ENCODE results near the gene NRXN2. TPM values are rescaled to one million over a fixed set of nuclear protein-coding genes. Genes with fewer than 3 reads are reported as not detected.

The NRXN2 gene
- total and polyA plus RNA-seq, 2 of the 13 experiments (the other 11 are each of a cell fraction or from before 2014, with no cell fraction given), result not detected

DNA sequence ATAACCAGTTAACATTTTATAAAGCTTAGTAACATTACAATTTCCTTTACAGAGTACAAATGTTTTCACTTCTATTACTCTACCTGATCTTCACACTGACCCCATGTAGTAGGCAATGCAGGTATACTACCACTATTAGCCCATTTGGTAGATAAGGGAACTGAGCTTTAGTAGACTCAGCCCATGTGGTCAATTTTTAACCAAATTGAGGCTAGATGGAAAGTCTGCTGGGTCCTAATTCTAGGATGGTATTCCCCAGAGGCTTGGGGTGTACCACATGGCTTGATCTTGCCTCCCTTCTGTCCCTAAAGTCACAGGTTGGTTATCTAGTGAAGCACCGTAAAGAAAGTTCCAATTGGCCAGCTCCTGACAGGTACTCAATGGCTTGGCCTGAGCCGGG, 48.2 kb downstream of the NRXN2 start (continued):
- TF ChIP-seq, protein P1, sequence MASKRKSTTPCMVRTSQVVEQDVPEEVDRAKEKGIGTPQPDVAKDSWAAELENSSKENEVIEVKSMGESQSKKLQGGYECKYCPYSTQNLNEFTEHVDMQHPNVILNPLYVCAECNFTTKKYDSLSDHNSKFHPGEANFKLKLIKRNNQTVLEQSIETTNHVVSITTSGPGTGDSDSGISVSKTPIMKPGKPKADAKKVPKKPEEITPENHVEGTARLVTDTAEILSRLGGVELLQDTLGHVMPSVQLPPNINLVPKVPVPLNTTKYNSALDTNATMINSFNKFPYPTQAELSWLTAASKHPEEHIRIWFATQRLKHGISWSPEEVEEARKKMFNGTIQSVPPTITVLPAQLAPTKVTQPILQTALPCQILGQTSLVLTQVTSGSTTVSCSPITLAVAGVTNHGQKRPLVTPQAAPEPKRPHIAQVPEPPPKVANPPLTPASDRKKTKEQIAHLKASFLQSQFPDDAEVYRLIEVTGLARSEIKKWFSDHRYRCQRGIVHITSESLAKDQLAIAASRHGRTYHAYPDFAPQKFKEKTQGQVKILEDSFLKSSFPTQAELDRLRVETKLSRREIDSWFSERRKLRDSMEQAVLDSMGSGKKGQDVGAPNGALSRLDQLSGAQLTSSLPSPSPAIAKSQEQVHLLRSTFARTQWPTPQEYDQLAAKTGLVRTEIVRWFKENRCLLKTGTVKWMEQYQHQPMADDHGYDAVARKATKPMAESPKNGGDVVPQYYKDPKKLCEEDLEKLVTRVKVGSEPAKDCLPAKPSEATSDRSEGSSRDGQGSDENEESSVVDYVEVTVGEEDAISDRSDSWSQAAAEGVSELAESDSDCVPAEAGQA (IDR thresholded peaks at IDR 0.05; ENCODE audit: low read depth), result no peak
- TF ChIP-seq, protein P1 (CRISPR knock-in tag; IDR thresholded peaks at IDR 0.05; ENCODE audit: borderline replicate concordance), result no peak
- TF ChIP-seq, protein P2, sequence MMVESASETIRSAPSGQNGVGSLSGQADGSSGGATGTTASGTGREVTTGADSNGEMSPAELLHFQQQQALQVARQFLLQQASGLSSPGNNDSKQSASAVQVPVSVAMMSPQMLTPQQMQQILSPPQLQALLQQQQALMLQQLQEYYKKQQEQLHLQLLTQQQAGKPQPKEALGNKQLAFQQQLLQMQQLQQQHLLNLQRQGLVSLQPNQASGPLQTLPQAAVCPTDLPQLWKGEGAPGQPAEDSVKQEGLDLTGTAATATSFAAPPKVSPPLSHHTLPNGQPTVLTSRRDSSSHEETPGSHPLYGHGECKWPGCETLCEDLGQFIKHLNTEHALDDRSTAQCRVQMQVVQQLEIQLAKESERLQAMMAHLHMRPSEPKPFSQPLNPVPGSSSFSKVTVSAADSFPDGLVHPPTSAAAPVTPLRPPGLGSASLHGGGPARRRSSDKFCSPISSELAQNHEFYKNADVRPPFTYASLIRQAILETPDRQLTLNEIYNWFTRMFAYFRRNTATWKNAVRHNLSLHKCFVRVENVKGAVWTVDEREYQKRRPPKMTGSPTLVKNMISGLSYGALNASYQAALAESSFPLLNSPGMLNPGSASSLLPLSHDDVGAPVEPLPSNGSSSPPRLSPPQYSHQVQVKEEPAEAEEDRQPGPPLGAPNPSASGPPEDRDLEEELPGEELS (CRISPR knock-in tag; IDR thresholded peaks at IDR 0.05), result no peak
- no peak for TF ChIP-seq KLF11 (CRISPR knock-in tag; IDR thresholded peaks at IDR 0.05)
- TF ChIP-seq RFXANK (CRISPR knock-in tag; IDR thresholded peaks at IDR 0.05), result no peak
- TF ChIP-seq ZNF652 (CRISPR knock-in tag; IDR thresholded peaks at IDR 0.05; ENCODE audit: borderline replicate concordance, low read depth), result no peak
- no peak for TF ChIP-seq SRY (CRISPR knock-in tag; IDR thresholded peaks at IDR 0.05)
- no peak for TF ChIP-seq ZNF672 (CRISPR knock-in tag; IDR thresholded peaks at IDR 0.05)
- no peak for TF ChIP-seq PPARG (CRISPR knock-in tag; conservative IDR thresholded peaks at IDR 0.05)
- no peak for TF ChIP-seq MTA1 (CRISPR knock-in tag; IDR thresholded peaks at IDR 0.05; ENCODE audit: borderline replicate concordance)
- TF ChIP-seq ZNF737 (CRISPR knock-in tag; IDR thresholded peaks at IDR 0.05; ENCODE audit: borderline replicate concordance), result no peak
